IPS-18a (cell line): ENCODE measurements around the gene ABTB2.

Experiments used
- H3K27ac ChIP-seq: one replicate; pipeline ENCODE4 v1.5.1; 2013; ENCODE audit warnings: low read length
- H3K27me3 ChIP-seq: one replicate; pipeline ENCODE4 v1.6.1; 2013; ENCODE audit warnings: mild to moderate bottlenecking, low read length; ENCODE audit not compliant: control insufficient read depth, insufficient read depth
- H3K36me3 ChIP-seq: one replicate; pipeline ENCODE4 v1.6.1; 2013; ENCODE audit warnings: low read depth, low read length; ENCODE audit not compliant: control insufficient read depth
- H3K4me1 ChIP-seq: one replicate; pipeline ENCODE4 v1.6.1; 2013; ENCODE audit warnings: low read depth, low read length; ENCODE audit not compliant: control insufficient read depth
- H3K4me3 ChIP-seq: one replicate; pipeline ENCODE4 v1.5.1; 2013; ENCODE audit warnings: low read length
- H3K9ac ChIP-seq: one replicate; pipeline ENCODE4 v1.6.1; 2013; ENCODE audit warnings: mild to moderate bottlenecking, low read length, moderate library complexity
- H3K9me3 ChIP-seq: one replicate; pipeline ENCODE4 v1.6.1; 2013; ENCODE audit warnings: low read depth, low read length; ENCODE audit not compliant: control insufficient read depth

The ABTB2 gene

DNA sequence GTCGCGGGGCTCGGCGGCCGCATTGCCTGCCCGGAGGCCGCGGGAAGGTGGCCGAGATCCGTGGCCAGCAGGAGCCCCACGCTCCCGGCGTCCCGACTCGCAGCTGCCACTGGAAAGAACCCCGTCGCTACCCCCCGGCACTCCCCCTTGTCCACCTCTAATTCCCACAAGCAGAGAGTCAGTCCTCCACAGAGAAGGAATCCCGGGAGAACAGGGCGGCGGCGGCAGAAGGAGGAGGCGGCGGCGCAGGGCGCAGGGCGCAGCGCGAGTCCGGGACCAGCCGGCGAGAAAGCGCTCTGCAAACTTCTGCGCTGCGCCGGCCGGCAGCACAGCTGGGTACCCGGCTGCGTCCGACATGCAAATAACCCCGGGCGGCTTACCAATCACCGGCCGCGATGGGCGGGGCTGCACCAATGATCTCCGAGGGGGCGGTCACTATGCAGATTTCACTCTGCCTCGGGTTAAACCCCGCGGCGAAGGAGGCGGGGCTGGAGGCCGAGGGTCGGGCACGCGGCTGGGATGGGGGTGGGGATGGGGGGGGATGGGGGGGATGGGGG lies at the start of gene ABTB2:
Gene ABTB2 (minus strand): TSS at position 310 of the 557 bp plus-strand sequence.
- peak within 1 kb of the TSS; percentile 59 for H3K27ac ChIP-seq
- H3K9me3 ChIP-seq: no peaks in the 10 kb centered on the region
- H3K4me3 ChIP-seq: peak within 1 kb of the TSS; percentile 73
- peak within 1 kb of the TSS; percentile 65 for H3K9ac ChIP-seq
- H3K27me3 ChIP-seq: peaks cover 43% of the 10 kb centered on the region
- no peaks in the 10 kb centered on the region for H3K36me3 ChIP-seq
- H3K4me1 ChIP-seq: peaks cover 20% of the 10 kb centered on the region

DNA sequence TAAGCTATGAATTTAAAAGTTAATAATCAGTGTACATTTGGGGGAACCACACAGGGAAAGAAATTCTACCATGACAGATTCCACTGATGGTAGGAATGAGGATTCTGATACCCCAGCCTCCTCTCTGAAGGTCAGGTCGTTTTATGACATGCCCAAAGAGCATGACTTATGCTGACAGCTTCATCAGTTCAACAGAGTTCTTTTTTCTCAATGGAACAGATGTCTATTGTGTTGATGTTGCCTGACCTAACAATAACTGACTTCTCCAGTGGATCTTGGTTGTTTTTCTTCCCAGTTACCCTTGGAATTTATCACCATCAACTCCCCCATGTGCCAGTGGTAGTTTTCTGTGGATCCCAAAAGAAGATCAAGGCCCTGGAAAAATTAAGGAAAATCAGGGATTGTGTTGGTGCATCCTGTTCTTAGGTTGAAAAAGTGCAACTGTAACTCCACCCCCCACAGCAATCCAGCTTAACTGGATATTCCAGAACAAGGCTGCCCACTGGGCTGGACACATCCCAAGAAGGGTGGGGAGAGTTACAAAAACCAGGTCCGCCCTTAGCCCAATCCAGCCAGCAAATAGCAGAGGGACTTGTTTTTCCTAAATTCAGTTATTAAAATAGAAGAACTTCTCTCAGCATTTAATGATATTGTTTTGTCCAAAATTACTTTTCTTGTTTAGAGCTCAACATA lies 49.5 kb upstream of the ABTB2 start:
- Histone ChIP-seq H3K4me3 (no peak overlapping the region), H3K9me3 (no peaks in the 10 kb centered on the region), H3K27me3 (no peaks in the 10 kb centered on the region), H3K36me3 (no peaks in the 10 kb centered on the region), H3K27ac (no peak overlapping the region), H3K4me1 (no peaks in the 10 kb centered on the region), H3K9ac (no peak overlapping the region)

DNA sequence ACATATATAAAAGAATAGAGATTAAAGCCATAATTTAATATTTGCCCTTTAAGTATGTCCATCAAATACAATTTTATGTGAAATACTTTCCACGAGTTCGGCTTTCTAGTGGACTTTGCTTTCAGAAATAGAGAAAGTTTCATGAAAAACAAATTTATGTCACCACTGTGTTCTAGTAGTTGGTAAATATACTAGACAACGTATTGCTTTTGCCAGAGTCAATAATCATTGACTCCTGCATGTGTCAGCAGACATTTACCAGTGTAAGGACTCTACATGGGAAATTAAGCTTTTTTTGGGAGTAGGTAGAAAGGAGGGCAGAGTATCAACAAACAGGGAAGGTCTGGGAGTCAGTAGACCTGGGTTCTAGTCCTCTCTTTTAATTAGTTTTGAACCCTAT lies 48.6 kb upstream of the ABTB2 start:
- Histone ChIP-seq H3K27me3 (no peaks in the 10 kb centered on the region), H3K9ac (no peak overlapping the region), H3K4me3 (no peak overlapping the region), H3K9me3 (no peaks in the 10 kb centered on the region), H3K4me1 (no peaks in the 10 kb centered on the region), H3K36me3 (no peaks in the 10 kb centered on the region), H3K27ac (no peak overlapping the region)

DNA sequence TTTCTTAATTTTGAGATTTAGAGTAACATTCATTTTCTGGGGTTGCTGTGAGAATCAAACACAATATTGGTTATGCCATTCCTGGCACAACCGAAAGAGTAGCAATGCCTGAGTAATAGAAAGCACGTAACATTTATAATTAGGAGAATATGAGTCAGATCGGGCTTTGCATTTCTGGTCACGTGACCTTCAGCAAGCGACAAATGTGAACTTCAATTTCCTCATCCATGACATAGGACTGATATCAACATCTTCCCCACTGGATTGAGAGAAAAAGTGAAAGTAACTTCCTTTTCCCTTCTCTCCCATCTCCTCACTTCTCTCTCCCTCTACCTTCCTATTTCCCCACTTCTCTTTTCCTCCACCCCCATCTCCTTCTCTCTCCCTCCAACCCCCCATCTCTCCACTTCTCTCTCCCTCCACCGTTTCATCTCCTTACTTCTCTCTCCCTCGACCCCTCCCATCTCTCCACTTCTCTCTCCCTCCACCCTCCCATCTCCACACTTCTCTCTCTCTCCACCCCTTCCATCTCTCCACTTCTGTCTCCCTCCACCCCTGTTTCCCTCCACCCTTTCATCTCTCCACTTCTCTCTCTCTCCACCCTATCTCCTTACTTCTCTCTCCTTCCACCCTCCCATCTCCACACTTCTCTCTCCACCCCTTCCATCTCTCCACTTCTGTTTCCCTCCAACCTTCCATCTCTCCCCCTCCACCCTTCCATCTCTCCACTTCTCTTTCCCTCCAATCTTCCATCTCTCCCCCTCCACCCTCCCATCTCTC lies 47.5 kb upstream of the ABTB2 start:
- H3K4me3 ChIP-seq: no peak overlapping the region
- no peaks in the 10 kb centered on the region for H3K36me3 ChIP-seq
- no peaks in the 10 kb centered on the region for H3K27me3 ChIP-seq
- no peak overlapping the region for H3K27ac ChIP-seq
- H3K4me1 ChIP-seq: no peaks in the 10 kb centered on the region
- no peak overlapping the region for H3K9ac ChIP-seq
- H3K9me3 ChIP-seq: no peaks in the 10 kb centered on the region

DNA sequence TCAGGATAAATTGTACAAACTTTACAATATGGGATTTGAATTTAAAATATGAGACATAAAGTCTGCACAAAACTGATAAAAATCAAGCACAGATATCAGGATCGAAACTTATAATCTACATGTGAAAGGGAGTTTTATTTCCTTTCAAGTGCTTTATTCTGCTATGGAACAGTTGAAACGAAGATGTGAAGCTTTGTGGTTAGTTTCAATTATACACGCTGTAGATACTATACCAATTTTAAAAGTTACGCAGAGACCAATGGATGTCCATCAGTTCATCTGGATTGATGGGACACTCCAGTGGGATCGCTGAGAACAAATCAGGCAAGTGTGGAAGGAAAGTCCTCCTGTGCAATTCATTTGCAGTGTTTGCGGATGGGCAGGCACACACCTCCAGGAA lies 46.5 kb upstream of the ABTB2 start:
- Histone ChIP-seq H3K27me3 (no peaks in the 10 kb centered on the region), H3K9ac (no peak overlapping the region), H3K9me3 (no peaks in the 10 kb centered on the region), H3K4me3 (no peak overlapping the region), H3K4me1 (no peaks in the 10 kb centered on the region), H3K27ac (no peak overlapping the region), H3K36me3 (no peaks in the 10 kb centered on the region)

DNA sequence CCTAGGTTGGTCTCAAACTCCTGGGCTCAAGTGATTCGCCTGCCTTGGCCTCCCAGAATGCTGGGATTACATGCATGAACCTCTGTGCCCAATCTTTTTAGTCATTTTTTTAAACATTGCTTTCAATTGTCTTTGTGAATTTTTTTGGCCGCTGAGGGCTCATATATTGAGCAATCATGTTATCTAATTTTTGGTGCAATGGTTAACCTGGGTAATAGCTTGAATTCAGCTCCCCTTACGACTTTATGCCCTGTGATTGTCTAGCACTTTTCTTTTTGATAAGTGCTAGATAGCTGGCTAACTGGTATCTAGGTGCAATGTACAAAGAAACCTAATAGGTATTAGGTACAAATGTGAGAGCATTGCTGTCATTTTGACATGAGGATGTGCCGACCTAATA lies 45.6 kb upstream of the ABTB2 start:
- no peaks in the 10 kb centered on the region for H3K27me3 ChIP-seq
- H3K9me3 ChIP-seq: no peaks in the 10 kb centered on the region
- H3K4me3 ChIP-seq: no peak overlapping the region
- H3K27ac ChIP-seq: no peak overlapping the region
- no peaks in the 10 kb centered on the region for H3K36me3 ChIP-seq
- no peaks in the 10 kb centered on the region for H3K4me1 ChIP-seq
- no peak overlapping the region for H3K9ac ChIP-seq

DNA sequence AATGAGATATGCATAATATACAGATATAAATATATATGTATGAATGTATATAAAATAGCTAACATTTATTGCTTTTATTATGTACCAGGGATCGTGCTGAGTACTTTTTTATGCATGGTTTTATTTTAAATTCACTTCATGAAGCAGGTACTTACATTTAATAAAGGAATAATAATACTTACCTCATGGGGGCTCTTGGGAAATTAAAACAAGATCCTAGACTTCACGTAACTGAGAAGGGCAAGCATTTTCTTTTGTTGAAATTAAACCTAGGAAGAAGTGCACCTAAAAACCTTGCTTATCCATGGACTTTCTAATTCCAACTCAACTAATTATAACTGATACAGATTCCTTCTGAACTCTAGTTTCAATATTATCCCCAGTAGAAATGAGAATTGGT lies 40.0 kb upstream of the ABTB2 start:
- no peaks in the 10 kb centered on the region for H3K36me3 ChIP-seq
- H3K4me3 ChIP-seq: no peak overlapping the region
- no peaks in the 10 kb centered on the region for H3K4me1 ChIP-seq
- H3K9me3 ChIP-seq: no peaks in the 10 kb centered on the region
- H3K27me3 ChIP-seq: no peaks in the 10 kb centered on the region
- H3K27ac ChIP-seq: no peak overlapping the region
- H3K9ac ChIP-seq: no peak overlapping the region

DNA sequence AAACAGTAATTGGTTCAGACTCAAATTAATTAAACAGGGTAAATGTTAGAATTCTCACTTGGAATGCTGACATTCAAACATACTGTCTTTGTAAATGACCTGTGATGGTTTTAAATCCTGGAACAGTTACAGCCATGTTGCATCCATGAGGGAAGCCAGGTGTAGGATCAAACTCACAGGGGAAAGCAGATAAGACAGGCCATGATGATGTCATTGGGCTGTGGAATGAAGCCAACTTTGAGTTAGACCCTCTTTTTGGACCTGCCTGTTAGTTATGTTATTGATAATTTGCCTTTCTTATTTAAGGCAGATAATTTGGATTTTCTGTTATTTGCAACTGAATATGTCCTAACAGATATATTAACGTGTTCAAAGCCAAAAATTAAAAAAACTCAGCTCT lies 39.3 kb upstream of the ABTB2 start:
- Histone ChIP-seq H3K9ac (no peak overlapping the region), H3K27me3 (no peaks in the 10 kb centered on the region), H3K9me3 (no peaks in the 10 kb centered on the region), H3K36me3 (no peaks in the 10 kb centered on the region), H3K4me3 (no peak overlapping the region), H3K4me1 (no peaks in the 10 kb centered on the region), H3K27ac (no peak overlapping the region)

DNA sequence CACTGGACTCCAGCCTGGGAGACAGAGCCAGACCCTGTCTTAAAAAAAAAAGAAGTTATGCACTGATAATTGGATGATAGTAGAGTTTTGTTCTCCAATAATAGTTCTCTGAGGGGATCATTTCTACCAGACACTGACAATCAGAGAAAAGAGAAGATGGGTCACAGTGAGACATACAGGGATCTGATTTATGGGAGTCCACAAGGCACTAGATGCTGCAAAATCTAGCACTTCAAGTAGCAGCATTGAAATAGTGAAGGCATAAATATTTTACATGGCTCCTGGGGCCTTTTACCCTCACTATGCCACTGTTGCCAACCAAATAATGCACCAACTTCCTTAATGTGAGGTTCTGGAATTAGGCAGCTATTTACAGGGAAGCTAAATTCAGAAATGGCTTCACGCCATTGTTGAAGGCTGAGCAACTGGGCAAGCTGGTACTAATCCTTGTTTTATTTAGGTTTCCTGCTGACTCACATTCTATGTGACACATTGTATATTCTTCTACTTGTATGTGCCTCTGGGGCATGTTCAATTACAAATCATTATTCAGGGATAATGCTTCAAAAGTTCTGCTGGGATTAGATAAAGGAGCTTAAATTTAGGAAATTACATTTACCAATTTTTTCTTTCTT lies 38.2 kb upstream of the ABTB2 start:
- no peaks in the 10 kb centered on the region for H3K4me1 ChIP-seq
- no peak overlapping the region for H3K27ac ChIP-seq
- no peak overlapping the region for H3K9ac ChIP-seq
- no peaks in the 10 kb centered on the region for H3K36me3 ChIP-seq
- no peaks in the 10 kb centered on the region for H3K9me3 ChIP-seq
- H3K4me3 ChIP-seq: no peak overlapping the region
- H3K27me3 ChIP-seq: no peaks in the 10 kb centered on the region

DNA sequence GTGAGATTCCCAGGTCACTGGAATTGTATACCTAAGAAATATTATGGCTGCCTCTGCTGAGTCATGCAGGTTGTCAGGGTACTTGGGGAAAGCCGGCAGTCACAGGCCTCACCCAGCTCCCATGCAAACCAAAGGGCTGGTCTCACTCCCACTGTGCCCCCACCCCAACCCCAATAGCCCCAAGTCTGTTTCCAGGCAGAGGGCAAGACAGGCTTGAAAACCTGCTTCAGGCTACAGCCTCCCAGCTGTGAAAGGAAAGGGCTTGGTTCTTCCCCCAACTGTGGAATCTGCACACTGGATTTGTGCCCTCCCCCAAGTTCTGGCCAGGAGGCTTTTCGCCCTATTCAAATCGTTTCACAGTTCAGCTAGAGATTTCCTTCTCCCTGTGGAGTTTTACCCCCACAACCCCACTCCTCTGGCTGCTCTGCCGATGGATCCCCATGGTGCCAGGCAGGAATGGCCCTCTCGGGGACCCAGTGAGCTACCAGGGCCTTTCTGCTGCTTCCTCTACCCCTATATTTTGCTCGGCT lies 37.0 kb upstream of the ABTB2 start:
- H3K36me3 ChIP-seq: no peaks in the 10 kb centered on the region
- H3K4me1 ChIP-seq: no peaks in the 10 kb centered on the region
- no peaks in the 10 kb centered on the region for H3K27me3 ChIP-seq
- H3K4me3 ChIP-seq: no peak overlapping the region
- H3K9ac ChIP-seq: no peak overlapping the region
- no peaks in the 10 kb centered on the region for H3K9me3 ChIP-seq
- H3K27ac ChIP-seq: no peak overlapping the region

DNA sequence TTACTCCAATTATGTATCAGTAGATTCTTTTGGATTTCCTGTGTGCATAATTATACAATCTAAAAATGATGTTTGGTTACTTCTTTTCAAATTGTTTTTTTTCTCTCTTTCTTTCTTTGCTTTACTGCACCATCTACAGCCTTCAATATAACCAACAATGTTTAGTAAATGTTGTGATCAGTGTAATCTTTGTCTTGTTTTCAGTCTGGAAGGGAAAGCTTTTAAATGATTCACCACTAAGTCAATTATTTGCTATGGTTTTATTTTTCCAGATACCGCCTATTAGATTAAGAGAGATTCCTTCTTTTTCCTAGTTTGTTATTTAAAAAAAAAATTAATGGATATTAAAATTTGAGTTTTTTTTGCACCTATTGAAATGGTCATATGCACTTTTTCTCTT lies 29.8 kb upstream of the ABTB2 start:
- Histone ChIP-seq H3K4me1 (no peaks in the 10 kb centered on the region), H3K4me3 (no peak overlapping the region), H3K27ac (no peak overlapping the region), H3K9me3 (no peaks in the 10 kb centered on the region), H3K27me3 (no peaks in the 10 kb centered on the region), H3K9ac (no peak overlapping the region), H3K36me3 (no peaks in the 10 kb centered on the region)
